COLO668 (cell line): ENCODE results near the gene ABTB1.

Source experiments
- DNase-seq: peaks from one replicate; lab custom pipeline; 2025; ENCODE audit not compliant: unreplicated experiment; lab: John Stamatoyannopoulos, UW

ABTB1 gene

DNA sequence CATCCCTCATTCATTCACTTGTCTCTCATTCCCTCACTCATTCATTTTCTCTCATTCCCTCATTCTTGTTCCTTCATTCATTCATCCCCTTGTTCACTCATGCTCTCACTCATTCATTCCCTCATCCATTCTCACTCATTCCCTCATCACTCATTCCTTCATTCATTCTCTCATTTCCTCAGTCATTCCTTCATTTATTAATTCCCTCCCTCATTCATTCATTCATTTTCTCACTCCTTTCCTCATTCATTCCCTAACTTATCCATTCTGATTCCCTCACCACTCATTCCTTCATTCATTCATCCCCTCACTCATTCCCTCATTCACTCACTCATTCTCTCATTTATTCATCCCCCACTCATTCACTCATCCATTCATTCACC lies 13.8 kb downstream of the ABTB1 start:
- DNase-seq, result no peak

DNA sequence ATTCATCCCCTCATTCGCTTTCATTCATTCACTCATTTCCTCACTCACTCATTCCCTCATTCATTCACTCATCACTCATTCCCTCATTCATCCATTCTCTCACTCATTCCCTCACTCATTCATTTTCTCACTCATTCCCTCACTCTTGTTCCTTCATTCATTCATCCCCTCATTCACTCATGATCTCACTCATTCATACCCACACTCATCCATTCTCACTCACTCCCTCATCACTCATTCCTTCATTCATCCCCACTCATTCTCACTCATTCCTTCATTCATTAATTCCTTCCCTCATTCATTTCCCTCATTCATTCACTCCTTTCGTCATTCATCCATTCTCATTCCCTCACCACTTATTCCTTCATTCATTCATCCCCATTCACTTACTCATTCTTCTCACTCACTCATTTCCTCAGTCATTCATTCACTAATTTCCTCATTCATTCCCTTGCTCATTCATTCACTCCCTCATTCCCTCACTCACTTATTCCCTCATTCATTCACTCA lies 14.5 kb downstream of the ABTB1 start:
- DNase-seq, result no peak

DNA sequence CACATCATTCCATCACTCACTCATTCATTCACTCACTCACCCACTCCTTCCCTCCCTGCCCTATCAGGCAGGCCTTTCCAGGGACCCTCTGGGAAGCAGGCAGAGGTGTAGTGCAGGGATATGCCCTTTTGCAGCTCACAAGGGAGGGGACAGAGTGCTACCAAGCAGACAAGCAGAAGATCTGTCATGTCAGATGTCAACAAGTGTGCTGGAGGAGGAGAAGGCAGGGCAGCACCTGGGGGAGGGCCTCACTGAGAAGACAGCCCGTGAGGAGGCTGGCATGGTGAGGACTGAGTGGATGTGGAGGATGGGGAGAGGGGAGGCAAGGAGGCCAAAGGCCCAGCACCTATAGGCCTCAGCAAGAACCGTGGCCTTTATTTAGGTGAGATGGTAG lies 15.3 kb downstream of the ABTB1 start:
- DNase-seq, result no peak

DNA sequence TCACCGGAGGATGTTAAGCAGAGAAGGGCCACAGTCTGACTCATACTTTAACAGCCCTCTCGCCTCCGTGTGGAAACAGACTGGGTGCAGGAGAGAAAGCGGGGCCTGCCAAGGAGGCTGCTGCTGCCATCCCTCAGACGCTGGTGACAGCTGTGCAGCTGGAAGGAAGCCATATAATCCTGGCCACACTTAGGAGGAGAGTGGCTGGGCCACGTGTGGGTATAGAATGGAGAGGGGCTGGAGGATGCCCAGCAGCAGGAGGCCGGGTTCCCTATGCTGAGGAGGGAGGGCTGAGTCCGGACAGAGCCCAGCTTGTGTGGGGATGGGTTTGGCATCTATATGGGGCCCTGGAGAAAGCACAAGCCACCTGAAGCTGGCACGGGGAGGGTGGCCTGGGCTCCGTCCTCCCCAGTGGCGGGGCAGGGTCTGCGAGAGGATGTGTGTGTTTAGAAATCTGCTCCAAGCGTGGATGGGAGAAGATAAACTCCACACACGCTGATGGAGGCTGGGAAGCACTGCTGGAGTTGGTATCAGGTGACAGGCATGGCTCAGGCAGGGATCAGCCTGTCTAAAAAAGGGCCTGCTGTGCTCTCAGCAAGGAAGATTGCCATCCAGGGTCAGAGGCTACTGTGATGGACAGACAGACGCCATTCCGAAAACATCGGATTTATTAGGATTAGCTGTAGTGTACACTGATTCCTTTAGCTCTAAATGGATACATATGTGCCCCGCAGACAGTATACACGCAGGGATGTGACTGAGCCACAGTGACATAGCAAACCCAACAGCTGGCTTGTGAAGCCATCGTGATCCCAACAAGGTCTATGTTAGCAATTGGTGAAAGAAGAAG lies 15.9 kb downstream of the ABTB1 start:
- no peak for DNase-seq

DNA sequence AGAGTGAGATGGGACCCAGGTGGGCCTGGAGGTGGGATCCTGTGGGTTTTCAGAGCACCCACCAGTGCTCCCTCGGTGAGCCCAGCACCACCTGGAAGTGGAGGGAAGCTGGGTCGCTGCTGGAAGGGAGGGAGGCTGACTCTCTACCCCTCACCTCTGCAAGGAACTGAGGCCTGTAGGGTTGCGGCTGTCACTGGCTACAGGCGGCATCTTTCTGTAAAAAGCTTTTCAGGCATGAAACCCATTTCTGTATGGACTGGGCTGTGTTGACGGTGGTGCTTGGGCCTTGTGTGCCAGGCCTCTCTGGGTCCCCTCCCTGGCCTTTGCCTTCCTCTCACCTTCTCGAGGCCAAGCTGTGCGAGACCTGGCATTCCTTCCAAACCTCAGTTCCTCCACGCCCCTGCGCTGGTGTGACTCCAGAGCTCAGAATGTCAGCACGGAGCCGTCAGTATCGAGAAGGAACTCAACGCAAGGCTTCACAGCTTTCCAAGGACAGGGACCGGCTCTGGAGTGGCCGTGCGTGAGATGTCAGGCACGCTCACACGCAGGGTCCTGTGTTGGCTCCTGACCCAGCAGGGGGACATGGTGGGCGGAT lies 16.6 kb downstream of the ABTB1 start:
- DNase-seq, result no peak

- no peak for DNase-seq
Measured at GRCh38 chr3:127690106-127690505, 17.4 kb downstream of the ABTB1 start.

GRCh38 chr3:127690823-127691452 lies 18.2 kb downstream of the ABTB1 start:
- DNase-seq, result peak; percentile 13

GRCh38 chr3:127691489-127691888 lies 18.7 kb downstream of the ABTB1 start:
- no peak for DNase-seq

- no peak for DNase-seq
Measured at GRCh38 chr3:127691974-127692373, 19.2 kb downstream of the ABTB1 start.

DNA sequence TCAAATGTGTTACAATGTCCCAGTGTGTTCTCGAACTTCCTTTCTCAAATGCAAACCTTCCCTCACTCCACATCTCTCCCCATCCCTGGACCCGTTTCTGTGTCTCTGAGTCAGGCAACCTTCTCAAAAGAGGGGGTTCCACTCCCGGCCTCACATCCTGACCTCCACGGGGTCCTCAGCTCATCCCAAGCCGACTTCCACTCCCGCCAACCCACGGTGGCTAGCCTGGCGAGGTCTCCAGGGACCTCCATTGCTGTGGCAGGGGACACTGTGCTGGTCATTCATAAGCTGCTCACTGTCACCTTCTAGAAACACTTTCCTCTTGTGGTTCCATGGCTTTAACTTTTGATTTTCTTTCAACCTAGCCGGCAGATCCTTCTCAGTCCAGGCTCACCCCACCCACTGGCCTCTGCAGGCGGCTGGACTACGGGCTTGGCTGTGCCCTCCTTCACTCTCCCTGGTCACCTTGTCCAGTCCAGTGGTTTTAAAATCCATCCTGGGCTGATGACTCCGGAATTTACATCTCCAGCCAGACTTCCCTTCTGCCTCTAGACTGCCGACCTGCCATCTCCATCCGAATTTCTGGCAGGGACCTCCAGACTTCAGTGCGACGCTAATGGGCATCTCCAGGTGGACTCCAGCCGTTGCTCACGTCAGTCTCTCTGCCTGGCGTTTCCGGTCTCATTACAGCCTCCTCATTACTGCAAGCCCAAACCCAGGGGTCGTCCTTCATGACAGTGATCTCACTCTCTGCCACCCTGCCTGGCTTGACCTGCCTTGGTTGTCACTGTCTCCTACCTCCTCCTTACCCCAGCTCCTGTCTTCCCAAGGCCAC lies 20.0 kb downstream of the ABTB1 start:
- DNase-seq, result no peak

- DNase-seq, result no peak
Measured at GRCh38 chr3:127693336-127693843, 20.6 kb downstream of the ABTB1 start.

DNA sequence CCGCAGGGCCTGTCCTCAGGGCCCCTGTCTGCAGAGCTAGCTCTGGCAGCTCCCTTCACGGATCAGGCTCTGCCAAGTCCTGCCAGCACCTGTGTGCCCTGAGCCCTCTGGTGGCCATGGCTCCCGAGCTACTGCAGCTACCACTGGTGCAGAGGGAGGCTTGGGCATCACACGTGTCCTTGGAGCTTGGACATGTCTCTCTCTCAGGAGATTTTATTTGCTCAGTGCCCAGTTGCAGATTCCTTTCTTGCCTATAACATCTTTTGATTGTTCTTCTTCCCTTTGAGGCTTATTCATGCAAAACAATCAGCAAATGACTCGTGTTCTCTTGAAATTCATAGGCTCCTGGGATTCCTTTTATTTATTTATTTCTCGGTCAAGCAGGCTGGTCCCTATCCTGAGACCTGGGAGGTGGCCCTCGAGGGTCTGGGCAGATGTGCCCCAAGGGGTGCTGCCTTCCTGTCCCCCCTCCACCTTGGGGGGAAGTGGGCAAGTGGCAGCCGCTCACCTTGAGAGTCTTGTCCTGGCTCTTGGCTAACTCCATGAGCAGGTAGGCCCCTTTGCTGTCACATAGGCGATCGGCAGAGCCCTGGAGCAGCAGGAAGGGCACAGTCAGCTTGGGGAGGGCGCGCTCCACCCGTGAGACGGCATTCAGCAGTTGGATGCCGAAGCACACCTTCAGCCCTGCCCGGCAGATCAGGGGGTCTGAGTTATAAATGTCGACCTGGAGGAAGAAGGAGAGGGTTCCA lies 21.9 kb downstream of the ABTB1 start:
- peak; percentile 45 for DNase-seq

DNA sequence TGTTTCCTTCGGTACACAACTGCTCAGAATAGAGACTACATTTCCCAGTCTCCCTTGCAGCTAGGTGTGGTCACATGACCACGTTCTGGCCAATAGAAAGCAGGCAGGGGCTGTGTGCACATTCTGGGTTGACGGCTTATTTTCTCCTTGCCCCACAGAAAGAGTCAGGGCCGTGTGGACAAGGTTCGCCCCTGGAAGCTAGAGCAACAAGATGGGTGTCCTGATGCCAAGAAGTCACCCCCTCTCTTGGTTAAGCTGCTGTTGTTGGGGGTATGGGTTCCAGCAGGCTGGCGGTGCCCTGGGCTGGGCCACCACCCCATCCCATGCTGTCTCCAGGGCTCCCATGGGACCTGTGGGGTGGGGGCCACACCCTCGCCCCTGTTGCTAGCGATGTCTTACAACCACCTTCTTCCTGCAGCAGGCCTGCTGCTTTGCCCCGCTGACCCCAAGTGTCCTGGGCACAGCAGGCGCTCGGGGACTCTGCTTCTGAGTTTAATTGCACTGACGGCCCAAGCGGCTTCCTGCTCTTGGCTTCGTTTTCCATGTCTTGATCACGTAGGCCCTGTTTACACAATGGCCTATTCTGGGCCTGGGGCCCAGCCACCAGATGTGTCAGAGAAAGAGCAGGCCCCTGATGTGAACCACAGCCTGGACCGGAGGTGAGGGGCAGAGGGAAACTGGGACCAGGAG lies 24.9 kb downstream of the ABTB1 start:
- DNase-seq, result peak; percentile 4

GRCh38 chr3:127698286-127698685 lies 25.5 kb downstream of the ABTB1 start:
- no peak for DNase-seq

DNA sequence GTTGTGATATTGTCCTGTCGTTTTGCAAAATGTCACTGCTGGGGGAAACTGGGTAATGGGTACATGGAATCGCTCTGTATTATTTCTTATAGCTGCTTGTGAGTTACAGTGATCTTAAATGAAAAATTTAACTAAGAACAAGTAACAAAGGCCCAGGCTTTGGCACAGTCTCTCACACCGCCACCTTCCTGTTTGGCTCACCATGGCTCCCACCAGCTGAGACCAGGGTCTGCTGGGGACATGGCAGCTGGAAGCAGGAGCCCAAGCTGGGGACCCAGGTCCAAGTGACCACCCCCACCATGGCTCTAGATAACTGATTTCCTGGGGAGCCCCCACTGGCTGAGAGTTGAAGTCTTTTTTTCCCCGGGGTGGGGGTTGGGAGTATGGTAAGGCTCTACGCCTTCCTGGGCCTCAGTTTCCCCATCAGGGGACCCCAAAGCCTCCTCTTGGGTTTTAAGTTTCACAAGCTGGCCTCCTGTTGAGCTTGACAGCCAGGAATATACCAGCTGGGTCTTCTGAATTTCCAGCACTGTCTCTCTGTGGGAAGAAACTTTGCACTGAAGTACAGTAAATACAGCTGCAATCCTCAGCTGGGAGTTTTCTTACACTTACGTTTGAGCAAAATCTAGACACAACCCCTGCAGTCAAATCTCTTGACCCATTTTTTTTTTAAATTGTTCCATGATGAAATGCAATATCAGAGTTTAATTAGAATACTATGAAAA lies 26.1 kb downstream of the ABTB1 start:
- DNase-seq, result no peak

DNA sequence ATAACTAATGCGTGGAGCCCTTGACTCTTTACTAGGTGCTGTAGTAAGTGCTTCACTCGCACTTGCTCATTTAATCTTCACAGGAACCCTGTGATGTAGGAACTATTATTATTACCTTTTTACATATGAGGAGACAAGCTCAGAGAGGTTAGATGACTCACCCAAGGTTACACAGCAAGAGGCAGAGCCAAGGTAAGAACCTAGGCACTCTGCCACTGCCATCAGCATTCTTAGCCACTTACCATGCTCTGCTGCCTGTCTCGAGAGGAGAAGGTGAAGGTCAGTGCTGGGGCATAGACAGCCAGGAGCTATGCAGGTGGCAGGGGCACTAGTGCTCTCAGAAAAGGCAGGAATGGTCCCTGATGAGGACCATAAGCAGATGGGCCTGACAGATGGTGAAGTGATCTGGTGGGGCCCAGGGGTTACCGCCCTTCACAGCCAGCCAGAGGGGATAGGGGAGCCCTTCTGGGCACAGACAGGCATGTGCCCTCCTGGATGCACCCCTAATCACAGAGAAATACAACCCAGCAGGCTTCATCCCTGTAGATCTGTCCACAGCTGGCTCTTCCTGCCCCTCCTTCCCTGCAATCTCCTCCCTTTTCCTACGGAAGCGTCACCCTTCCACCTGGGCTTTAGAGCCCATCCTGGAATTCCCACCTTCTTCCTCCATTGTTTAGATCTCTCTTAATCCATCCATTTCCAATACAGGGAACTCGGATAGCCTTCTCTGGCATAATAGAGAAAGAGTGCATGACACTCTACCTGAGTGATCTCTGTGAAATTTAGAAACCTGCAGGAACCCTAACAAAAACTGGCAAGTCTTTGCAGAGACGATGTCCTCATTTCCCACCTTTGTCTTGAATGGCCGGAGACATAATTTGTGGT lies 26.9 kb downstream of the ABTB1 start:
- DNase-seq, result no peak

DNA sequence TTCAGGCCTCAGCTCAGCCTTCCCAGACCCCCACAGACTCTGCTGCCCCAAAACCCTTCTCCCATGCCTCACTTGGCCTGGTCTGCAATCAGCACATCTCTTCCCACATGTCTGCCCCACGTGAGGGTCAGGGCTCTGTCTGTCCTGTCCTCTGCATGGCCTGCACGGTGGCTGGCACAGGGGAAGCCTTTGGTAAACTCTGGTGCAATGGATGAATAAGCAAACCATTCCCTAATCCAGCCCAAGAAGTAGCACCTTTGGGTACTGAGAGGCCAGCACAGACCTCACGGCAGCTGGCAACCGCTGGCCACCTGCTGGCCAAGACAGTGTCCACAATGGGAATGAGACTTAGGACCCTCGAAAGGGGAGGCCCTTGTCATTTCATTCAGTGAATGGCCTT lies 27.7 kb downstream of the ABTB1 start:
- no peak for DNase-seq

DNA sequence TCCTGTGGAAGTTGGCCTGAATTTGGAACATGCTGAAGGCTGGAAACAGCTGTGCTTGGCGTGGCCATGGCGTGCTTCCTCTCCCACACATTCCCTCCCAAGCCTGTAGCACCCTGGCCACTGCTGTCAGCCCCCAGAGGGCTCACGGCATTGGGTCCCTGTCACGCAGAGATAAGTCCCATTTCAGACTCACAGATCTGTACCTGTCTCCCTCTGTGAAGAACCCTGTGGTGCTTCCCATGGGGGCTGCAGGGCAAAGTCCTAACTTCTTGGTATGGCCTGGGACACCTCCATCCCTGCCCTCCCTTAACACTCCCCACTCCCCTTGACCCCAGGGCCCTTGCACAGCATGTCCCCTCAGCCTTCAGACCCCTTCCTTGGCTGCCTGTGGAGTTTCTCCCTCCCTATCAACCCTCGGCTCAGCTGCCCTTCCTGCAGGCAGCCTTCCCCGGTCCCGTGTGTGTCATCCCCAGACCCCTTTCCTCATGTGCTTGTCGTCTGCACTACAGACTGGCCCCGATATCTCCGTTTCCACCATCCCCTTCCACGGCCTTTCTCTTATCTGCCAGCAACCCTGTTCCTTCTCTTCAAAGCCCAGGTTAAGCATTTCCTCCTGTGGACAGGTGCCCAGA lies 28.6 kb downstream of the ABTB1 start:
- no peak for DNase-seq
